Ureter (tissue), 1 donor: Measurements from ENCODE around the gene PIMREG. TPM values are rescaled to one million over a fixed set of nuclear protein-coding genes. Genes with fewer than 3 reads are reported as not detected.
A peak's percentile ranks its signal among the peaks of the same experiment; 100 is the strongest.

Experiments used
- DNase-seq: peaks from one replicate; pipeline ENCODE4 v3.0.0-alpha.2; 2020; ENCODE audit warnings: low spot score
- total RNA-seq: library from RNA; stranded (reverse); gene quantifications from one replicate; pipeline ENCODE4 v1.2.4, GENCODE V29; 2023
- donor health status: DM: yes; HTN: yes; CAD: no.

PIMREG gene, protein sequence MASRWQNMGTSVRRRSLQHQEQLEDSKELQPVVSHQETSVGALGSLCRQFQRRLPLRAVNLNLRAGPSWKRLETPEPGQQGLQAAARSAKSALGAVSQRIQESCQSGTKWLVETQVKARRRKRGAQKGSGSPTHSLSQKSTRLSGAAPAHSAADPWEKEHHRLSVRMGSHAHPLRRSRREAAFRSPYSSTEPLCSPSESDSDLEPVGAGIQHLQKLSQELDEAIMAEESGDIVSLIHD
- 0.42 TPM for total RNA-seq

DNA sequence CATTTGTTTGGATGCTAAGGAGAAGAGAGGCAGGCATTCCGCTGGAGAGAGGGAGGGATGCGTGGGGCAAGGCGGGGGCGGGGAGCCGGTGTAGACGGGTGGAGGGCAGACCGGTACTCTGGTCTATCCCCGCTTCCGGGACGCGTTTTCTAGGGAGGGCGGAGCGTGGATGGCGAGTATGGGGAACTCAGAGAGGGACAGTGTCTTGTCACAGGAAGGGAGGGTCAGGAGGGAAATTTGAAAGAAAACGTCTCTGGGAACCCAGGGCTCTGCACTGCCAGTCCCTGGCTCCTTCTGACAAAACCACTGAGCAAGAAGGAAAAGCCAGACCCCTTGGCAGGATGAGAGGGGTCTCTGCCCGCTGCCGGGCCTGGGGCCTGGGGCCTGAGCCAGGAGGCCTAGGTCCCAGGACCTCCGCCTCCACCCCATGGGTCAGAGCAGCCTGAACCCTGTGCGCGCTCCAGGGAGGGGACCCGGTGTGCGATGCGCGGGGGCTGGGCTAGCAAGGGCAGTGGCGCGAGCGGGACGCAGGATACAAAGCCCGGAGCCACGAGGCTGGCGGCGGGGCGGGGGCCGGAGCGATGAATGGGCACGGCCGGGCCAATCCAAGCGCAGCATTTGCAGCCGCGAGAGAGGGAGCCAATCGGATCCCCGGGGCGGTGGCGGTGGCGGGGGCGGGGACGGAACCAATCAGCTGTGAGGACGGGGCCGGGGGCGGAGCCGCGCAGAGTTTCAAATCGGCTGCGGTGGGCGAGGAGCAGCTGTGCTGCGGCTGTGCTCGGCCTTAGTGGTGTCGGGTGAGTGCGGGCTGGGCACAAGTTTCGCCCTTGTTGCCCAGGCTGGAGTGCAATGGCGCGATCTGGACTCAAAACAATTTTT is at the start of gene PIMREG:
TSS of gene PIMREG (plus strand) at position 764 of the 879 bp plus-strand sequence. CDS start 656 bp downstream, outside the sequence.
- peak; percentile 96 for DNase-seq

- no peak for DNase-seq
Observed at GRCh38 chr17:6398955-6399354, 45.3 kb upstream of the PIMREG start.

- DNase-seq, result no peak
Observed at GRCh38 chr17:6402258-6402657, 42.0 kb upstream of the PIMREG start.

GRCh38 chr17:6408276-6408675 is 36.0 kb upstream of the PIMREG start:
- no peak for DNase-seq

DNA sequence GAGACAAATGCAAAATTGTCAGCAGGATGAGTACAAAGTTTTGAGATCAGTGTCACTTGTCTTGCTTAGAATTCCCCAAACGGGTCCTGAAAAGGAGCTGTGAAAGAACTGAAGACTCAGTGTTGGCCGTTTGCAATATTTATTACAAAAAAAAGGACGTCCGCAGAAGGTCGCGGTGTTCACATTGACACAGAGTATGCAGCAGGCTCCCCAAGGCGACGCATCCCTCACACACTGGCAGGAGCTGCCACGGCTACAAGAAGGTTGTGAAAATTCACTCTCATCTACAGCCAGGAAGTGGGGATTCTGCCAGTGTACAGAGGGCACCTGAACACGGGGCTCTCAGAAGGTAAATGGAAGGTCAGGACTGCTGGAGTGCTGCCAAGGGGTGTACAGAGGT is 35.5 kb upstream of the PIMREG start:
- no peak for DNase-seq

- DNase-seq, result no peak
Observed at GRCh38 chr17:6413065-6413464, 31.2 kb upstream of the PIMREG start.

- DNase-seq, result no peak
Observed at GRCh38 chr17:6415616-6416015, 28.6 kb upstream of the PIMREG start.

GRCh38 chr17:6420173-6420641 is 24.0 kb upstream of the PIMREG start:
- no peak for DNase-seq

- DNase-seq, result peak; percentile 86
Observed at GRCh38 chr17:6421700-6422604, 22.3 kb upstream of the PIMREG start.

DNA sequence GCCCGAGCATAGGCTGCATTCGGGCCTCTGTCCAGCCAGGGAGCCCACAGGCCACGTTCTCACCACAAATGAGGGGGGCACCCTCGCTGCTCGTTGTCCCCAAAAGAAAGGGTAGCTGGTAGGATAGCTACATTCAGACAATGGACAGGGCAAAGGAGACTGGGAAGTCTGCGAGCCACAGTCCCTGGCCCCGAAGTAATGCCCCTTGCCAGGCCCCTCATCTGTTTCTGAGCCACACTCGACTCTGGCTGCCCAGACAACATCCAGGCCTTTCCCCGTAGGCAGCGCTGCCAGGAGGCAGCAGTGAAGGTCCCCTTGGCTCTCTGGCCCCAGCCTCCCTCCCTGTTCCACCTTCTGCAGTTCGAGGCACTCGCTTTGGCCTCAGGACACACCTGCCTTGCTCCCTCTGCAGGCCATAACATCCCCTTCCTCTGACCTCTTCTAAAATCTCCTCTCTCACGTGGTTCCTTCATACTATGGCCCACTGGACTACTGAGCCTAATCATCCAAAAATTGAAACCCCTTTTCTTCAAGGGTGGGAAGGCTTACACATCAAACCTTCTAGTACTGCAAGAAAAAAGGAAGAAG is 21.5 kb upstream of the PIMREG start:
- no peak for DNase-seq

GRCh38 chr17:6423931-6424330 is 20.3 kb upstream of the PIMREG start:
- DNase-seq, result no peak

GRCh38 chr17:6425407-6425806 is 18.8 kb upstream of the PIMREG start:
- no peak for DNase-seq

GRCh38 chr17:6426356-6427101 is 17.7 kb upstream of the PIMREG start:
- no peak for DNase-seq

DNA sequence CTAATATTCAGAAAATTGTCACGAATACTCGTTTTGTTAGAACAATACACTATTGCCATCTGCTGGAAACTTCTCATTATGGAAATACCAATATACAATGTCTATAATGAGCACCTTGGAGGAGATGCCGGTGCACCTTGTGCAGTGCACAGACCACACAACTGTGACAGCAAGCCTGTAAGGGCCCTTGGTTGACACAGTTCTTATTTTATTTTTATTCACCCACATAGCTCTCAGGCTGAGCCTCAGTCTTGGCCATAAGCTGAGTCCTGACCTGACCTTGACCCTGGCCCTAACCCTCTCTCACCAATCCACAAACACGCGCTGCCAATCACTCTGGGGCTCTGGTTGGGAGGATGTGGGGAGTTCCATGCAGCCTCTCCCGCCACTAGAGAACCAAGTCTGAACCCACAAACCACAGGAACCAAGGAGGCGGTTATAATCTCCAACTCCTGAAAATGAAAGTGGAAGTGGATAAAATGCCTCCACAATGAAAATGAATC is 16.9 kb upstream of the PIMREG start:
- no peak for DNase-seq

- no peak for DNase-seq
Observed at GRCh38 chr17:6428207-6428965, 15.9 kb upstream of the PIMREG start.

- DNase-seq, result no peak
Observed at GRCh38 chr17:6429266-6429665, 15.0 kb upstream of the PIMREG start.

- DNase-seq, result no peak
Observed at GRCh38 chr17:6430769-6431168, 13.5 kb upstream of the PIMREG start.

DNA sequence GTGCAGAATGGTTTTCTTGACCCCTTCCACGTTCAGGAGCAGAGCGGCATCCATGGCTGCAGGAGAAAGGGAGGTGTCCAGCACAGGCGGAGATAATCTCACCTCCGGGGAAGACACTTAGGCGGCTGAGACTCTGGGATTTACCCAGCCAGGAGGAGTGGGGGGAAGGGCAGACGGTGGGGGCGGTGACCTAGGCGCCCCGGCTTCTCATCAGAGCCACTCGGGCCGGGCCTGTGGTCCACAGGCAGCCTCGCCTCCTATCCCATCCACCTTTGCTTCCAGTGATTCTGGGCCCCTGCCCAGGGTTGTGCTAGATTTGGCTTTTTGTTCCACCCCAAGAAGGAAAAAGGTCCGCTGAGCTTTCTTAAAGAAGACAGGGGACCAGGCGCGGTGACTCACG is 9.2 kb upstream of the PIMREG start, which contains the start of gene AIPL1:
TSS of gene AIPL1 (minus strand) at position 71 of the 400 bp plus-strand sequence. CDS start at position 54, 17 bp downstream.
- no peak for DNase-seq

GRCh38 chr17:6435968-6436367 is 8.3 kb upstream of the PIMREG start:
- DNase-seq, result no peak

DNA sequence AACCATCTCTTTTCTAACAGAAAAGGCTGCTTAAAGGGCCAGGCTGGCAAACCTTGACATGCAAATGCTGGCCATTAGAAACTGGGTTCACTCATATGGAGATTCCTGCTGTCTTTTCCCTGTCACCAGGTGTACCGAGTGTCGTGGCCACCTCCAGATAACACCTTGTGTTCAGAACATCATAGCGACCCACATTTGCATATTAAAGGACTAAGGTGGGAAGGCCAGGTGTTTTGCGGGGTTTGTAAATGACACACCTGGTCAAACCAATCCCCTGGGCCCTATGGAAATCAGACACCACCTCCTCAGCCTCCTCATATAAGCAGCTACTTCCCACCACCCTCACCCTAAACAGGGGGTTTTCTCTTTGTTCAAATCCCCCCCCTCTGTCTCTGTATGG is 6.8 kb upstream of the PIMREG start:
- no peak for DNase-seq
